Nephron progenitor cell (in vitro differentiated cells): Measurements from ENCODE around the gene DCLK1.

Source experiments
- DNase-seq: peaks from one replicate; pipeline ENCODE4 v3.0.0; 2021
- H3K27ac Mint-ChIP-seq: 2 replicates; pipeline ENCODE4 v1.8.0; 2021; ENCODE audit warnings: mild to moderate bottlenecking, moderate library complexity, mixed read lengths
- H3K27me3 Mint-ChIP-seq: 2 replicates; pipeline ENCODE4 v1.8.0; 2021; ENCODE audit warnings: mild to moderate bottlenecking, low read depth, mixed read lengths; ENCODE audit not compliant: poor library complexity
- H3K36me3 Mint-ChIP-seq: 2 replicates; pipeline ENCODE4 v1.8.0; 2021; ENCODE audit warnings: low read depth, mixed read lengths
- H3K4me1 Mint-ChIP-seq: 2 replicates; pipeline ENCODE4 v1.8.0; 2021; ENCODE audit warnings: mixed read lengths
- H3K4me3 Mint-ChIP-seq: 2 replicates; pipeline ENCODE4 v1.8.0; 2021; ENCODE audit warnings: mild to moderate bottlenecking, moderate library complexity, mixed read lengths
- H3K9me3 Mint-ChIP-seq: 2 replicates; pipeline ENCODE4 v1.8.0; 2021; ENCODE audit warnings: mild to moderate bottlenecking, moderate library complexity, mixed read lengths
- TF ChIP-seq, protein P1 (sequence below): fragments of 200-600 bp; sonication (generic); IDR thresholded peaks from 2 replicates; pipeline ENCODE4 v1.5.0; 2021; ENCODE audit warnings: antibody characterized with exemption

Gene DCLK1

GRCh38 chr13:35733827-35734226 lies 397.4 kb downstream of the DCLK1 start:
- DNase-seq, result no peak
- H3K27ac Mint-ChIP-seq, result peak overlapping the region; percentile 78
- TF ChIP-seq, protein P1, sequence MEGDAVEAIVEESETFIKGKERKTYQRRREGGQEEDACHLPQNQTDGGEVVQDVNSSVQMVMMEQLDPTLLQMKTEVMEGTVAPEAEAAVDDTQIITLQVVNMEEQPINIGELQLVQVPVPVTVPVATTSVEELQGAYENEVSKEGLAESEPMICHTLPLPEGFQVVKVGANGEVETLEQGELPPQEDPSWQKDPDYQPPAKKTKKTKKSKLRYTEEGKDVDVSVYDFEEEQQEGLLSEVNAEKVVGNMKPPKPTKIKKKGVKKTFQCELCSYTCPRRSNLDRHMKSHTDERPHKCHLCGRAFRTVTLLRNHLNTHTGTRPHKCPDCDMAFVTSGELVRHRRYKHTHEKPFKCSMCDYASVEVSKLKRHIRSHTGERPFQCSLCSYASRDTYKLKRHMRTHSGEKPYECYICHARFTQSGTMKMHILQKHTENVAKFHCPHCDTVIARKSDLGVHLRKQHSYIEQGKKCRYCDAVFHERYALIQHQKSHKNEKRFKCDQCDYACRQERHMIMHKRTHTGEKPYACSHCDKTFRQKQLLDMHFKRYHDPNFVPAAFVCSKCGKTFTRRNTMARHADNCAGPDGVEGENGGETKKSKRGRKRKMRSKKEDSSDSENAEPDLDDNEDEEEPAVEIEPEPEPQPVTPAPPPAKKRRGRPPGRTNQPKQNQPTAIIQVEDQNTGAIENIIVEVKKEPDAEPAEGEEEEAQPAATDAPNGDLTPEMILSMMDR, result no peak
- H3K4me1 Mint-ChIP-seq, result peaks cover 37% of the 10 kb centered on the region
- no peaks in the 10 kb centered on the region for H3K36me3 Mint-ChIP-seq
- H3K27me3 Mint-ChIP-seq, result peaks cover 7% of the 10 kb centered on the region
- H3K4me3 Mint-ChIP-seq, result no peak overlapping the region
- no peaks in the 10 kb centered on the region for H3K9me3 Mint-ChIP-seq

DNA sequence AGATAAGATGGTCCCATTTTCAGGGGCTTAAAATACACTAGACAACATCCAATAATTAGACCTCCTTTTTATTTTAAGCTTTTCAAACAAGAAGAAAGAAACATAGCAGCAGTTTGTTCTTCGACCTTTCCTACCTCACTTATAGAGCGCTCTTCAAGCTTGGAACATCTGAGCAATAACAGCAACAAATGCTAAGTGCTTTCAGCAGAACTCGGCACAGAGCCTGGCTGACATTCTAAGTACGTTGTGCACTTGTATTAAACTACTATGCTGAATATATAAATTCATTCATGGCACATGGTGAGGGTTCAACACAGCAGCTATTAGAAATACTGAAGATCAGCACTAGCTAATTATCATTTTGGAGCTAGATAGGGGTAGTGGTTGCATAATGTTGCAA lies 398.6 kb downstream of the DCLK1 start:
- H3K4me1 Mint-ChIP-seq, result peaks cover 37% of the 10 kb centered on the region
- no peak for DNase-seq
- H3K36me3 Mint-ChIP-seq, result no peaks in the 10 kb centered on the region
- H3K4me3 Mint-ChIP-seq, result no peak overlapping the region
- peaks cover 7% of the 10 kb centered on the region for H3K27me3 Mint-ChIP-seq
- H3K9me3 Mint-ChIP-seq, result no peaks in the 10 kb centered on the region
- no peak overlapping the region for H3K27ac Mint-ChIP-seq
- TF ChIP-seq, protein P1, result no peak

DNA sequence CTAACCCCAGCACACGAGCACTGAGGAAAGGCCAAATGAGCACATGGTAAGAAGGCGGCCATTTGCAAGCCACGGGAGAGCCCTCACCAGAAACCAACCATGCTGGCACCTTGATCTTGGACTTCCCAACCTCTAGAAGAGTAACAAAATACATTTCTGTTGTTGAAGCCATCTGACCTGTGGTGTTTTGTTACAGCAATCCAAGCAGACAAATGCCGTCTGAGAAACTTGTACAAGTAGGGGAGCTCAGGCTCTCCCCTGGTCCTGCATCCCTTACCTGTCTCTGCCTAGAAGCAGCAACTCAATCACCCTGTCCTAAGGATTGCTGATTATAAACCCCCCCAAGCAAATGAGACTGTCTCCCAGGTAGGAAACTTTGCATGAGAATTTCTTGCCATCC lies 399.7 kb downstream of the DCLK1 start:
- DNase-seq, result no peak
- no peak overlapping the region for H3K27ac Mint-ChIP-seq

GRCh38 chr13:35729926-35730627 lies 401.1 kb downstream of the DCLK1 start:
- no peak for DNase-seq
- TF ChIP-seq, protein P1, result no peak
- Mint-ChIP-seq H3K27ac (no peak overlapping the region), H3K9me3 (no peaks in the 10 kb centered on the region), H3K4me3 (no peak overlapping the region), H3K4me1 (peaks cover 37% of the 10 kb centered on the region), H3K36me3 (no peaks in the 10 kb centered on the region), H3K27me3 (peaks cover 4% of the 10 kb centered on the region)

More for the DNA sequence above, 399.7 kb downstream of the DCLK1 start:
- TF ChIP-seq, protein P1, result no peak
- Mint-ChIP-seq H3K9me3 (no peaks in the 10 kb centered on the region), H3K4me1 (peaks cover 37% of the 10 kb centered on the region), H3K36me3 (no peaks in the 10 kb centered on the region), H3K4me3 (no peak overlapping the region), H3K27me3 (peaks cover 4% of the 10 kb centered on the region)

DNA sequence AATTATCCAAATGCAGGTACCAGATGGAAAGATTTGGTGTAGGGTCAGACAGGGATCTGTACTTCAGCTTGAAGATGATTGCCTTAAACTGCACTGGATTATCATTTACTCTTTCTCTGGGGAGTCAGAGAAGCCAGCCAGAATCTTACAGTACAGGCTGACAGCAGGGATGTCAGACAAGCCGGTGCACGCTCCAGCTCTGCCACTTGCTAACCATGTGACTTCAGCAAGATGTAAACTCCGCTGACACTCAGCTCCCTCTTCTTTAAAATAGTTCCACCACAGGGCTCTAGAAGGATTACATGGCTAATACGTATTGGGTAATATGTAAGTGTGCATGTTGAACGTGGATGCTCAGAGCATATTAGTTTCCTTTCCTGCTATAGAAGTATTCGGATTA lies 403.3 kb downstream of the DCLK1 start:
- H3K4me1 Mint-ChIP-seq, result peaks cover 36% of the 10 kb centered on the region
- TF ChIP-seq, protein P1, result no peak
- H3K9me3 Mint-ChIP-seq, result no peaks in the 10 kb centered on the region

GRCh38 chr13:35724446-35724845 lies 406.7 kb downstream of the DCLK1 start:
- no peak overlapping the region for H3K27ac Mint-ChIP-seq
- DNase-seq, result no peak
- peaks cover 20% of the 10 kb centered on the region for H3K4me1 Mint-ChIP-seq
- no peaks in the 10 kb centered on the region for H3K36me3 Mint-ChIP-seq
- no peak overlapping the region for H3K4me3 Mint-ChIP-seq
- H3K27me3 Mint-ChIP-seq, result peaks cover 2% of the 10 kb centered on the region
- TF ChIP-seq, protein P1, result no peak
- H3K9me3 Mint-ChIP-seq, result no peaks in the 10 kb centered on the region

More for the DNA sequence above, 403.3 kb downstream of the DCLK1 start:
- DNase-seq, result no peak
- Mint-ChIP-seq H3K27ac (no peak overlapping the region), H3K27me3 (peaks cover 4% of the 10 kb centered on the region), H3K36me3 (no peaks in the 10 kb centered on the region), H3K4me3 (no peak overlapping the region)
